ENCODE measurements around the gene STIM1. TPM values are rescaled to one million over a fixed set of nuclear protein-coding genes. Genes with fewer than 3 reads are reported as not detected.
A peak's percentile ranks its signal among the peaks of the same experiment; 100 is the strongest.
"Not testable (repeated sequence)": the region's sequence is repeated elsewhere in the genome, so short reads cannot be mapped to it uniquely, and the experiment has no call there.

STIM1 gene
- total RNA-seq, 1 donor from 2014 or later, result 82.6 TPM

GRCh38 chr11:3855808-3856491, 486 bp downstream of the STIM1 start:
- DNase-seq (ENCODE audit: low read depth), result no peak

- no peak for DNase-seq (ENCODE audit: low read depth)
Observed at GRCh38 chr11:3856856-3857553, 1.5 kb downstream of the STIM1 start.

- no peak for DNase-seq (ENCODE audit: low read depth)
Observed at GRCh38 chr11:3857628-3858027, 2.2 kb downstream of the STIM1 start.

- no peak for DNase-seq (ENCODE audit: low read depth)
Observed at GRCh38 chr11:3859373-3859881, 4.0 kb downstream of the STIM1 start.

GRCh38 chr11:3860375-3860774, 4.9 kb downstream of the STIM1 start:
- no peak for DNase-seq (ENCODE audit: low read depth)

- DNase-seq (ENCODE audit: low read depth), result not testable (repeated sequence)
Observed at GRCh38 chr11:3860898-3861393, 5.5 kb downstream of the STIM1 start.

GRCh38 chr11:3861683-3862082, 6.2 kb downstream of the STIM1 start:
- DNase-seq (ENCODE audit: low read depth), result no peak

GRCh38 chr11:3865388-3866193, 10.1 kb downstream of the STIM1 start:
- peak; percentile 82 for DNase-seq (ENCODE audit: low read depth)

GRCh38 chr11:3866206-3866605, 10.7 kb downstream of the STIM1 start:
- no peak for DNase-seq (ENCODE audit: low read depth)

- DNase-seq (ENCODE audit: low read depth), result no peak
Observed at GRCh38 chr11:3866836-3867208, 11.4 kb downstream of the STIM1 start.

- DNase-seq (ENCODE audit: low read depth), result no peak
Observed at GRCh38 chr11:3867209-3868091, 12.0 kb downstream of the STIM1 start.

GRCh38 chr11:3873712-3874349, 18.4 kb downstream of the STIM1 start:
- DNase-seq (ENCODE audit: low read depth), result no peak

GRCh38 chr11:3876613-3877012, 21.1 kb downstream of the STIM1 start:
- no peak for DNase-seq (ENCODE audit: low read depth)

GRCh38 chr11:3877364-3878257, 22.1 kb downstream of the STIM1 start:
- peak; percentile 97 for DNase-seq (ENCODE audit: low read depth)

GRCh38 chr11:3878258-3878584, 22.8 kb downstream of the STIM1 start:
- DNase-seq (ENCODE audit: low read depth), result no peak

GRCh38 chr11:3879216-3879966, 23.9 kb downstream of the STIM1 start:
- DNase-seq (ENCODE audit: low read depth), result no peak

- DNase-seq (ENCODE audit: low read depth), result peak; percentile 99
Observed at GRCh38 chr11:3879967-3880542, 24.6 kb downstream of the STIM1 start.

GRCh38 chr11:3880724-3881123, 25.3 kb downstream of the STIM1 start:
- peak; percentile 86 for DNase-seq (ENCODE audit: low read depth)

- no peak for DNase-seq (ENCODE audit: low read depth)
Observed at GRCh38 chr11:3882655-3883054, 27.2 kb downstream of the STIM1 start.
